T-helper 1 cell treated with Interleukin-12 subunit alpha and Interleukin-12 subunit beta and Interleukin-4 antibody, amounts not matched to agents 30 μg/mL and 1 μg/mL, for 36 hours (primary cell): Measurements from ENCODE around the gene SLC26A8.
"Not testable (repeated sequence)": the region's sequence is repeated elsewhere in the genome, so short reads cannot be mapped to it uniquely, and the experiment has no call there.

Experiments
- H3K27ac Mint-ChIP-seq: one replicate; pipeline ENCODE4 v1.8.0; 2021; ENCODE audit warnings: mild to moderate bottlenecking, mixed read lengths
- H3K27me3 Mint-ChIP-seq: one replicate; pipeline ENCODE4 v1.8.0; 2021; ENCODE audit warnings: low read depth, mixed read lengths
- H3K36me3 Mint-ChIP-seq: one replicate; pipeline ENCODE4 v1.8.0; 2021; ENCODE audit warnings: low read depth, mixed read lengths
- H3K4me1 Mint-ChIP-seq: one replicate; pipeline ENCODE4 v1.8.0; 2021; ENCODE audit warnings: low read depth, mixed read lengths
- H3K4me3 Mint-ChIP-seq: one replicate; pipeline ENCODE4 v1.8.0; 2021; ENCODE audit warnings: mild to moderate bottlenecking, moderate library complexity, mixed read lengths
- H3K9me3 Mint-ChIP-seq: one replicate; pipeline ENCODE4 v1.8.0; 2021; ENCODE audit warnings: mixed read lengths

The SLC26A8 gene

GRCh38 chr6:35916056-35916455, 108.4 kb downstream of the SLC26A8 start:
- Mint-ChIP-seq H3K27me3 (no peaks in the 10 kb centered on the region), H3K9me3 (peaks cover 5% of the 10 kb centered on the region), H3K4me1 (peaks cover 26% of the 10 kb centered on the region), H3K4me3 (no peak overlapping the region), H3K36me3 (peaks cover 36% of the 10 kb centered on the region), H3K27ac (no peak overlapping the region)

- peaks cover 45% of the 10 kb centered on the region for H3K36me3 Mint-ChIP-seq
These were observed 109.9 kb downstream of the SLC26A8 start for GRCh38 chr6:35914536-35914935.

GRCh38 chr6:35911871-35912653, 112.4 kb downstream of the SLC26A8 start:
- Mint-ChIP-seq H3K4me1 (peaks cover 9% of the 10 kb centered on the region), H3K27me3 (no peaks in the 10 kb centered on the region), H3K4me3 (no peak overlapping the region), H3K9me3 (peaks cover 38% of the 10 kb centered on the region), H3K27ac (no peak overlapping the region), H3K36me3 (peaks cover 62% of the 10 kb centered on the region)

More at GRCh38 chr6:35914536-35914935, 109.9 kb downstream of the SLC26A8 start:
- Mint-ChIP-seq H3K4me3 (no peak overlapping the region), H3K27me3 (no peaks in the 10 kb centered on the region), H3K27ac (no peak overlapping the region), H3K4me1 (peaks cover 22% of the 10 kb centered on the region), H3K9me3 (peaks cover 20% of the 10 kb centered on the region)

DNA sequence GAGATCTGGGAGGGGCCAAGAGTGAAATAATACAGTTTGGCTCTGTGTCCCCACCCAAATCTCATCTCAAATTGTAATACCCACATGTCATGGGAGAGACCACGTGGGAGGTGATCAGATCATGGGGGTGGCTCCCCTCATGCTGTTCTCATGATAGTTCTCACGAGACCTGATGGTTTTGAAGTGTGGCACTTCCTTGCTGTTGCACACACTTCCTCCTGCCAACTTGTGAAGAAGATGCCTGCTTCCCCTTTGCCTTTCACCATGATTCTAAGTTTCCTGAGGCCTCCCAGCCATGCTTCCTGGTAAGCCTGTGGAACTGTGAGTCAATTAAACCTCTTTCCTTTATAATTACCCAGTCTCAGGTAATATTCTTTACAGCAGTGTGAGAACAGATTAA, 114.9 kb downstream of the SLC26A8 start:
- not testable (repeated sequence) for H3K27me3 Mint-ChIP-seq, H3K4me3 Mint-ChIP-seq, H3K27ac Mint-ChIP-seq
- H3K4me1 Mint-ChIP-seq, result peaks cover 12% of the 10 kb centered on the region
- H3K36me3 Mint-ChIP-seq, result peaks cover 65% of the 10 kb centered on the region
- H3K9me3 Mint-ChIP-seq, result peaks cover 38% of the 10 kb centered on the region

GRCh38 chr6:35908753-35909401, 115.6 kb downstream of the SLC26A8 start:
- not testable (repeated sequence) for H3K27ac Mint-ChIP-seq, H3K4me3 Mint-ChIP-seq, H3K27me3 Mint-ChIP-seq
- Mint-ChIP-seq H3K9me3 (peaks cover 38% of the 10 kb centered on the region), H3K36me3 (peaks cover 66% of the 10 kb centered on the region), H3K4me1 (peaks cover 12% of the 10 kb centered on the region)

DNA sequence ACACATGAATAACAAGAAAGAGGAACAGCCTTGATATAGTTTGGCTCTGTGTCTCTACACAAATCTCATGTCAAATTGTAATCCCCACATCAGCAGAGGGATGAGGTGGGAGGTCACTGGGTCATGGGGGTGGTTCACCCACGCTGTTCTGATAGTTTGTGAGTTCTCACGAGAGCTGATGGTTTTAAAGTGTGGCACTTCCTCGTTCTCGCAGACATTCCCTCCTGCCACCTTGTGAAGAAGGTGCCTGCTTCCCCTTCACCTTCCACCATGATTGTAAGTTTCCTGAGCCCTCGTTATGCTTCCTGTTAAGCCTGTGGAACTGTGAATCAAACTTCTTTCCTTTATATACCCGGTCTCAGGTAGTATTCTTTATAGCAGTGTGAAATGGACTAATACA, 116.7 kb downstream of the SLC26A8 start:
- Mint-ChIP-seq H3K9me3 (peaks cover 38% of the 10 kb centered on the region), H3K4me1 (peaks cover 12% of the 10 kb centered on the region), H3K27ac (peak overlapping the region; percentile 3), H3K4me3 (no peak overlapping the region), H3K36me3 (peaks cover 59% of the 10 kb centered on the region), H3K27me3 (no peaks in the 10 kb centered on the region)

DNA sequence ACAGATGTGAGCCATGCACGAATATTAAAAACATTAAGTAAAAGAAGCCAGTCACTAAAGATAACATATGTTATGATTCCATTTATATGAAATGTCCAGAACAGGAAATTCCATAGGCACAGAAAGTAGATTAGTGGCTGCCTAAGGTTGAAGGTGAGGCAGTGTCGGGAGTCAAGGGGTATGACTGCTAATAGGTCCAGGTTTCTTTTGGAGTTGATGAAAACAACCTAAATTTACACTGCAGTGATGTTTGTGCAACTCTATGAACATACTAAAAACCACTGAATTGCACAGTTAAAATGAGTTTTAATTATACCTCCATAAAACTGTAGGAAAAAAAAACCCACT, 118.0 kb downstream of the SLC26A8 start:
- Mint-ChIP-seq H3K4me1 (peaks cover 12% of the 10 kb centered on the region), H3K27me3 (no peaks in the 10 kb centered on the region), H3K36me3 (peaks cover 52% of the 10 kb centered on the region), H3K9me3 (peaks cover 35% of the 10 kb centered on the region), H3K27ac (no peak overlapping the region), H3K4me3 (no peak overlapping the region)

DNA sequence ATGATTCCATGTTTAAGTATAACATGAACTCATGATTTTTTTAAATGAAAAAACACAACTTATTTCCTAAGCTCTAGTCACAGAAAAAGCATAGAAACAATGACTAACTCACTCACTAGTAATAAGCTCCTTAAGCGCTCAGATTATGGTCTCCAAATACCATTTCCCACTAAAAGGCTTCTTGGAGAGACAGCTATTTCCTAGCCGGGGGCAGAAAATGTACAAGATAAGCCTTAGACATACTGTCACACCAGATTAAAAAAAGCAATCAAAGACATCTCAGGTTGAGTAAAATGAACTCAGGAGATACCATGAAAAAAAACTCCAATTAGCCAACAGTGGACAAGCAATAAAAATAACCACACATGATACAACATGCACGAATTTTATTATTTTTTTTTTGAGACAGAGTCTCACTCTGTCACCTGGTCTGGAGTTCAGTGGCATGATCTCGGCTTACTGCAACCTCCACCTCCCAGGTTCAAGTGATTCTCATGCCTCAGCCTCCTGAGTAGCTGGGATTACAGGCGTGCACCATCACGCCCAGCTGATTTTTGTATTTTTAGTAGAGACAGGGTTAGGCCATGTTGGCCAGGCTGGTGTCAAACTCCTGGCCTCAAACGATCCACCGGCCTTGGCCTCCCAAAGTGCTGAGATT, 118.5 kb downstream of the SLC26A8 start:
- Mint-ChIP-seq H3K27me3 (no peaks in the 10 kb centered on the region), H3K36me3 (peaks cover 50% of the 10 kb centered on the region), H3K4me1 (peaks cover 12% of the 10 kb centered on the region), H3K27ac (no peak overlapping the region), H3K9me3 (peaks cover 32% of the 10 kb centered on the region), H3K4me3 (no peak overlapping the region)

DNA sequence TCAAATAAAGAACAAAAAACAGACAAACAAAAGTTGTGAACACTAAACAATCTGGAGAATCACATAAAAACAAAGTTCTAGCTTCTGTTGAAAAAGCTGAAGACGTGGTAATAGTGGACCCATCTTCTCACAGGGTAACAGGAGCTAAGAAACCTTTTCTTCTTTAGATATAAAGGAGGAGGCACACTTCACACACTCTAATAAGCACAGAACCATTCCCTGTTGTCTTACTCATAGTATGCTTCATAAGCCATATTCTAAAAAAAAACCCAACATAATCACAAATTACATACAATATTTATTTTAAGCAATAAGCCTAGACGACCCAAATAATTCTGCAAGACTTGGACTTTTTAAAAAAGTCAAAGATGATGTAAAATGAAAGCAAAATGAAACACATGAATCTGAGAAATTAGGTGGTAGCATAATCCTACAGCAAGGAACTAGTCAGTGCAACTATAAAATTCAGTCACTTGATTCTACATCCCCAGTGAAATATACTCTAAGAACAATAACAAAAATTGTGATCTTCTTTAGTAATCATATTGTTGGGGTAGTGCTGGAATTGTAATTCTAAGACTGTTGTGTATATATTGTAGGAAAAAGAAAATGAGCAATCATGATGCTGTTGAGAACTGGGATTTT, 119.2 kb downstream of the SLC26A8 start:
- H3K4me1 Mint-ChIP-seq, result peaks cover 12% of the 10 kb centered on the region
- peaks cover 25% of the 10 kb centered on the region for H3K9me3 Mint-ChIP-seq
- H3K27ac Mint-ChIP-seq, result no peak overlapping the region
- no peaks in the 10 kb centered on the region for H3K27me3 Mint-ChIP-seq
- peaks cover 50% of the 10 kb centered on the region for H3K36me3 Mint-ChIP-seq
- H3K4me3 Mint-ChIP-seq, result no peak overlapping the region

- peaks cover 11% of the 10 kb centered on the region for H3K4me1 Mint-ChIP-seq
- H3K27me3 Mint-ChIP-seq, result no peaks in the 10 kb centered on the region
These were observed 120.8 kb downstream of the SLC26A8 start for GRCh38 chr6:35903679-35904078.

DNA sequence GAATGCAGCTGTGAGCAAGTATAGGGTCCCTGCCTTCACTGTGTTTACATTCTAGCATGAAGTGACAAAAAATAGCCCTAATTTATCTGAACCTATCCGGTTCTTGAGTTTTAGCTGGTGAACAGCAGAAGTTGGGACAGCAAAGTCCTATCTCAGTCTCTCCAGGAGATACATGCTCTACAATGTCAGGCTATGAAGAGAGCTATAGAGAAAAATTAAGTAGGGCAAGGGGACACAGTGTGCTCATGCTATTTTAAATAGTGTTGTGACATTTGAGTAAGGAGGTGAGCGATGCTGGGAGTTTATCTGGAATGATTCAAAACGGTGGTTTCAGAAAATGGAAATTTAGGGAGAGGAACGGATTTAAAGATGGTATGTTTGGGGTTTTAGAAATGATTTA, 124.0 kb downstream of the SLC26A8 start:
- no peak overlapping the region for H3K27ac Mint-ChIP-seq
- H3K36me3 Mint-ChIP-seq, result peaks cover 32% of the 10 kb centered on the region
- no peak overlapping the region for H3K4me3 Mint-ChIP-seq
- no peaks in the 10 kb centered on the region for H3K9me3 Mint-ChIP-seq
- H3K4me1 Mint-ChIP-seq, result peaks cover 10% of the 10 kb centered on the region
- no peaks in the 10 kb centered on the region for H3K27me3 Mint-ChIP-seq

More at GRCh38 chr6:35903679-35904078, 120.8 kb downstream of the SLC26A8 start:
- no peak overlapping the region for H3K4me3 Mint-ChIP-seq
- H3K36me3 Mint-ChIP-seq, result peaks cover 42% of the 10 kb centered on the region
- no peak overlapping the region for H3K27ac Mint-ChIP-seq
- H3K9me3 Mint-ChIP-seq, result peaks cover 9% of the 10 kb centered on the region

GRCh38 chr6:35898003-35898402, 126.4 kb downstream of the SLC26A8 start:
- Mint-ChIP-seq H3K36me3 (peaks cover 29% of the 10 kb centered on the region), H3K27me3 (no peaks in the 10 kb centered on the region), H3K9me3 (no peaks in the 10 kb centered on the region), H3K27ac (no peak overlapping the region), H3K4me1 (peaks cover 16% of the 10 kb centered on the region), H3K4me3 (no peak overlapping the region)

DNA sequence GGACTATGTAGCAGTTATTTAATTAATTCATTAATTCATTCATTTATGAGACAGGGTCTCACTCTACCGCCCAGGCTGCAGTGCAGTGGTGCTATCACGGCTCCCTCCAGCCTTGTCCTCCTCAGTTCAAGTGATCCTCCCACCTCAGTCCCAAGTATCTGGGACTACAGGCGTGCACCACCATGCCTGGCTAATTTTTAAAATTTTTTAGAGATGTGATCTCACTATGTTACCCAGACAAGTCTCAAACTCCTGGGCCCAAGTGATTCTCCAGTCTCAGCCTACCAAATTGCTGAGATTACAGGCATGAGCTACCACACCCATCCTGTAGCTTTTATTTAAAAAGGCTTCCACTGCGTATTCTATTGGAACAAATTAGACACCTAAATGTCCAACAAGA, 127.0 kb downstream of the SLC26A8 start:
- peaks cover 32% of the 10 kb centered on the region for H3K36me3 Mint-ChIP-seq
- H3K4me1 Mint-ChIP-seq, result peaks cover 16% of the 10 kb centered on the region
- H3K9me3 Mint-ChIP-seq, result no peaks in the 10 kb centered on the region
- no peak overlapping the region for H3K27ac Mint-ChIP-seq
- no peaks in the 10 kb centered on the region for H3K27me3 Mint-ChIP-seq
- no peak overlapping the region for H3K4me3 Mint-ChIP-seq

DNA sequence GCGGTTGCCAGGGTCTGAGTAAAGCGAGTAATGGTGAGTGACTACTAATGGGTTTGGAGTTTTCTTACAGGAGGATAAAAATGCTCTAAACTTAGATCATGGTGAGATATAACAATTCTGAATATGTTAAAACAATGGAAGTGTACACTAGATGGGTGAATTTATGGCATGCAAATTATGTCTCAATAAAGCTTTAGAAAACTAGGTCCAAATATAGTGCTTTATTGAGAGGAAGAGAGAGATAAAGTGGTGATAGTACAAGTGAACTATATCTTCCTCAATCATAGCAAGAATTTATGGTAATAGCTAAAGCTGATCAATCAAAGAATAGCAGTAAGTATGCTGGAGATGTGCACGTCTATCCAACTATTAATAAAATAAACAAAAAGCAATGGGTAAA, 127.4 kb downstream of the SLC26A8 start:
- Mint-ChIP-seq H3K4me3 (no peak overlapping the region), H3K27ac (no peak overlapping the region), H3K9me3 (no peaks in the 10 kb centered on the region), H3K4me1 (peaks cover 16% of the 10 kb centered on the region), H3K27me3 (no peaks in the 10 kb centered on the region), H3K36me3 (peaks cover 32% of the 10 kb centered on the region)
